DND-41 (cell line): ENCODE measurements around the gene NGLY1.

Experiments used
- ATAC-seq: fragments of 200-7000 bp; cut with Tn5 transposase; 3 replicates; pipeline ENCODE4 v1.9.1; 2021; ENCODE audit warnings: low read depth; ENCODE audit not compliant: insufficient read depth
- DNase-seq: peaks from one replicate; pipeline ENCODE4 v3.0.0-alpha.2; 2020
- H2AFZ ChIP-seq: 2 replicates; pipeline ENCODE4 v1.6.0; 2012; ENCODE audit warnings: low read depth, low read length
- H3K27ac ChIP-seq: 2 replicates; pipeline ENCODE4 v1.5.1; 2012; ENCODE audit warnings: low read length, inconsistent platforms
- H3K27me3 ChIP-seq: fragments of 200-600 bp; sonication (generic); 2 replicates; pipeline ENCODE4 v1.6.0; 2012; ENCODE audit warnings: low read length, mild to moderate bottlenecking, inconsistent platforms; ENCODE audit not compliant: insufficient read depth, poor library complexity
- H3K36me3 ChIP-seq: 2 replicates; pipeline ENCODE4 v1.5.1; 2012; ENCODE audit warnings: low read length, inconsistent platforms; ENCODE audit not compliant: insufficient read depth
- H3K4me1 ChIP-seq: 2 replicates; pipeline ENCODE4 v1.5.1; 2012; ENCODE audit warnings: mild to moderate bottlenecking, low read length; ENCODE audit not compliant: insufficient read depth
- H3K4me2 ChIP-seq: 2 replicates; pipeline ENCODE4 v1.6.0; 2012; ENCODE audit warnings: mild to moderate bottlenecking, moderate library complexity, low read length, inconsistent platforms; ENCODE audit not compliant: insufficient read depth
- H3K4me3 ChIP-seq, 2 experiments: fragments of 200-600 bp in 1 of 2; shearing (Covaris generic) in 1 of 2; 2 replicates each; pipeline ENCODE4 v1.5.1; 2012 to 2016; ENCODE audit warnings: inconsistent platforms in 2 of 2, low read length in 2 of 2, mild to moderate bottlenecking in 2 of 2, low read depth in 1 of 2, moderate library complexity in 1 of 2
- H3K79me2 ChIP-seq: 2 replicates; pipeline ENCODE4 v1.6.0; 2012; ENCODE audit warnings: low read length, inconsistent platforms; ENCODE audit not compliant: insufficient read depth
- H3K9ac ChIP-seq: 2 replicates; pipeline ENCODE4 v1.6.0; 2012; ENCODE audit warnings: low read depth, mild to moderate bottlenecking, inconsistent platforms, low read length, moderate library complexity
- H3K9me3 ChIP-seq: 2 replicates; pipeline ENCODE4 v1.5.1; 2012; ENCODE audit warnings: low read length, moderate library complexity, mild to moderate bottlenecking, inconsistent platforms; ENCODE audit not compliant: insufficient read depth, severe bottlenecking
- H4K20me1 ChIP-seq: 2 replicates; pipeline ENCODE4 v1.6.0; 2012; ENCODE audit warnings: low read length; ENCODE audit not compliant: insufficient read depth
- EZH2 ChIP-seq: IDR thresholded peaks from 3 replicates; pipeline ENCODE4 v1.6.1; 2012; ENCODE audit warnings: borderline replicate concordance, low read depth, mild to moderate bottlenecking, moderate library complexity, low read length, inconsistent platforms; ENCODE audit not compliant: severe bottlenecking
- TF ChIP-seq, protein P1 (sequence below): IDR thresholded peaks from 2 replicates; pipeline ENCODE4 v1.5.1; 2012; ENCODE audit warnings: borderline replicate concordance, low read length, moderate library complexity, mild to moderate bottlenecking; ENCODE audit not compliant: poor library complexity, severe bottlenecking; ENCODE audit errors: extremely low read depth

The NGLY1 gene

GRCh38 chr3:25690768-25691533 lies 92.3 kb downstream of the NGLY1 start:
- ATAC-seq (no peak), DNase-seq (no peak)
- Histone ChIP-seq H3K79me2 (no peaks in the 10 kb centered on the region), H3K4me1 (no peaks in the 10 kb centered on the region), H3K4me2 (no peak overlapping the region), H3K27me3 (no peaks in the 10 kb centered on the region), H3K27ac (no peak overlapping the region), H4K20me1 (no peaks in the 10 kb centered on the region), H3K9me3 (no peaks in the 10 kb centered on the region), H3K36me3 (no peaks in the 10 kb centered on the region), H3K9ac (no peak overlapping the region), H3K4me3 (no peak overlapping the region), H2AFZ (no peak overlapping the region)
- TF ChIP-seq, protein P1, sequence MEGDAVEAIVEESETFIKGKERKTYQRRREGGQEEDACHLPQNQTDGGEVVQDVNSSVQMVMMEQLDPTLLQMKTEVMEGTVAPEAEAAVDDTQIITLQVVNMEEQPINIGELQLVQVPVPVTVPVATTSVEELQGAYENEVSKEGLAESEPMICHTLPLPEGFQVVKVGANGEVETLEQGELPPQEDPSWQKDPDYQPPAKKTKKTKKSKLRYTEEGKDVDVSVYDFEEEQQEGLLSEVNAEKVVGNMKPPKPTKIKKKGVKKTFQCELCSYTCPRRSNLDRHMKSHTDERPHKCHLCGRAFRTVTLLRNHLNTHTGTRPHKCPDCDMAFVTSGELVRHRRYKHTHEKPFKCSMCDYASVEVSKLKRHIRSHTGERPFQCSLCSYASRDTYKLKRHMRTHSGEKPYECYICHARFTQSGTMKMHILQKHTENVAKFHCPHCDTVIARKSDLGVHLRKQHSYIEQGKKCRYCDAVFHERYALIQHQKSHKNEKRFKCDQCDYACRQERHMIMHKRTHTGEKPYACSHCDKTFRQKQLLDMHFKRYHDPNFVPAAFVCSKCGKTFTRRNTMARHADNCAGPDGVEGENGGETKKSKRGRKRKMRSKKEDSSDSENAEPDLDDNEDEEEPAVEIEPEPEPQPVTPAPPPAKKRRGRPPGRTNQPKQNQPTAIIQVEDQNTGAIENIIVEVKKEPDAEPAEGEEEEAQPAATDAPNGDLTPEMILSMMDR: no peak
- TF ChIP-seq EZH2: no peak

GRCh38 chr3:25689226-25689625 lies 94.0 kb downstream of the NGLY1 start:
- no peak overlapping the region for H3K9ac ChIP-seq
- no peaks in the 10 kb centered on the region for H3K4me1 ChIP-seq
- no peaks in the 10 kb centered on the region for H3K79me2 ChIP-seq
- H4K20me1 ChIP-seq: no peaks in the 10 kb centered on the region
- DNase-seq: no peak
- H3K9me3 ChIP-seq: no peaks in the 10 kb centered on the region
- no peak overlapping the region for H3K4me2 ChIP-seq
- H3K36me3 ChIP-seq: no peaks in the 10 kb centered on the region
- TF ChIP-seq, protein P1: no peak
- TF ChIP-seq EZH2: no peak
- no peak for ATAC-seq
- no peaks in the 10 kb centered on the region for H3K27me3 ChIP-seq
- no peak overlapping the region for H2AFZ ChIP-seq
- H3K4me3 ChIP-seq: no peak overlapping the region
- no peak overlapping the region for H3K27ac ChIP-seq

DNA sequence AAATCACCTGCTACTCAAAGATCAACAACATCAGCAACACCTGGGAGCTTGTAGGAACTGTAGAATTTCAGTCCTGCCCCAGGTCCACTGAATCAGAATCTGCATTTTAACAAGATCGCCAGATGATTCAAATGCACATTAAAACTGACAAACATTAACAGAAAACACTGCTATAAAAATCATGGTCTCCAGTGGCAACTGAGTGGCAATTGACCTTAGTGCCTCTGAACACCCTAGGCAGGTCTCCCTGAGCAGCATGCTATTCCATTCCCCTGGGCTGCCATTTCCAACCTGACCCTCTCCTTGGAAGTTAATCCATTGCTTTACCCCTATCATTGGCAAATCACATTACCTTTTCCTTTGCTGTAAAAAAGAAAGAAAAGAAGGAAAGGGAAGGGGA lies 95.5 kb downstream of the NGLY1 start:
- no peak overlapping the region for H3K4me3 ChIP-seq
- ATAC-seq: no peak
- no peak overlapping the region for H2AFZ ChIP-seq
- no peak overlapping the region for H3K4me2 ChIP-seq
- no peaks in the 10 kb centered on the region for H3K4me1 ChIP-seq
- H3K79me2 ChIP-seq: no peaks in the 10 kb centered on the region
- no peak overlapping the region for H3K9ac ChIP-seq
- no peaks in the 10 kb centered on the region for H4K20me1 ChIP-seq
- TF ChIP-seq, protein P1: no peak
- TF ChIP-seq EZH2: no peak
- no peaks in the 10 kb centered on the region for H3K36me3 ChIP-seq
- no peak overlapping the region for H3K27ac ChIP-seq
- no peaks in the 10 kb centered on the region for H3K9me3 ChIP-seq
- DNase-seq: no peak
- H3K27me3 ChIP-seq: no peaks in the 10 kb centered on the region
